Measurements from ENCODE around the gene TRAP1.
"Not testable (repeated sequence)": the region's sequence is repeated elsewhere in the genome, so short reads cannot be mapped to it uniquely, and the experiment has no call there.

Gene TRAP1

GRCh38 chr16:3735541-3735940, 18.2 kb upstream of the TRAP1 start:
- DNase-seq, result no peak

GRCh38 chr16:3734758-3735221, 17.5 kb upstream of the TRAP1 start:
- DNase-seq, result no peak

GRCh38 chr16:3734084-3734757, 16.9 kb upstream of the TRAP1 start:
- DNase-seq, result no peak

- DNase-seq, result no peak
Observed at GRCh38 chr16:3732171-3732570, 14.8 kb upstream of the TRAP1 start.

- no peak for DNase-seq
Observed at GRCh38 chr16:3731126-3731935, 14.0 kb upstream of the TRAP1 start.

GRCh38 chr16:3730161-3731125, 13.1 kb upstream of the TRAP1 start:
- DNase-seq, result no peak

GRCh38 chr16:3729161-3730112, 12.1 kb upstream of the TRAP1 start:
- DNase-seq, result no peak

GRCh38 chr16:3728424-3729160, 11.3 kb upstream of the TRAP1 start:
- no peak for DNase-seq

GRCh38 chr16:3727806-3728381, 10.6 kb upstream of the TRAP1 start:
- no peak for DNase-seq

GRCh38 chr16:3726021-3726687, 8.8 kb upstream of the TRAP1 start:
- no peak for DNase-seq

- no peak for DNase-seq
Observed at GRCh38 chr16:3725276-3725675, 8.0 kb upstream of the TRAP1 start.

- DNase-seq, result no peak
Observed at GRCh38 chr16:3722508-3722907, 5.2 kb upstream of the TRAP1 start.

GRCh38 chr16:3720418-3720817, 3.1 kb upstream of the TRAP1 start:
- DNase-seq, result no peak

- no peak for DNase-seq
Observed at GRCh38 chr16:3718628-3719027, 1.3 kb upstream of the TRAP1 start.

- no peak for DNase-seq
Observed at GRCh38 chr16:3718019-3718391, 681 bp upstream of the TRAP1 start.

GRCh38 chr16:3716831-3717234, 491 bp downstream of the TRAP1 start:
- no peak for DNase-seq

GRCh38 chr16:3715430-3715829, 1.9 kb downstream of the TRAP1 start:
- no peak for DNase-seq

- DNase-seq, result not testable (repeated sequence)
Observed at GRCh38 chr16:3714378-3714777, 2.9 kb downstream of the TRAP1 start.

- DNase-seq, result no peak
Observed at GRCh38 chr16:3713587-3714242, 3.6 kb downstream of the TRAP1 start.

- DNase-seq, result no peak
Observed at GRCh38 chr16:3712861-3713372, 4.4 kb downstream of the TRAP1 start.
